Stimulated activated naive CD4-positive, alpha-beta T cell treated with Interleukin-2 at 50 U/mL for 16 hours (primary cell): ENCODE data around the gene MEPCE.
"Not testable (repeated sequence)": the region's sequence is repeated elsewhere in the genome, so short reads cannot be mapped to it uniquely, and the experiment has no call there.

Experiments
- DNase-seq: peaks from one replicate; lab custom pipeline; 2025; lab: John Stamatoyannopoulos, UW

The MEPCE gene

DNA sequence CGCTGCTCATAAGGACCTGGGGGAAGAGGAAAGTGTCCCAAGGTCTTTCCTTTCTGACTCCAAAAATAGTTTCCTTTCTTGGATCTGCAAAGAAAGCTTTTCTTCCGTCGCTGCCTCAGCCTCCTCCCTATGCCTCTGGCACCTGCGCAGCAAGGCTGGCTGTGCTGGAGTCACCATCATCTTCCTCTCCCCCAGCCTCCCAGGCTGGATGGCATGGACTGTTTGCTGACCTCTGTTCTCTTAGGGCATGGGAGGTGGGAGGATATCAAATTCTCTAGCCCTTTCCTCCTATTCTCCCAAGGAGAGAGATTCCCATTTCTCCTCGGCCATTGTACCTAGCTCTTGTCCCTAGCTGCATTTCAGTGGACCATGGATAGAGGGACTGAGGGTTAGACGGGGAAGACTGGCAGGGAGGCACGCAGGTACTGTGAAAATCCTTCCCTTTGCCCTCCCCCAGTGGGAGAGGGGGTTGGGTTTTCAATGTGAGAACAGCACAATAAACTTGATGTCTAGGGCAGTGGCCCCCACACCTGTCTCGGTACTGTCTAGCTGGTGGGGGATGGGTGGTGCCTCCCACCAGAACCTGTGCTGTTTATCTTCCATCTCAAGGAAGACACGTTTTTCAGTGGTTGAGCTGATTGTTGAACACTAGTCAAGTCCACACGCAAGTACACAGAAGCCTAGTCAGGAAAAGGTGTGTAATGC lies 4.1 kb downstream of the MEPCE start:
- no peak for DNase-seq

DNA sequence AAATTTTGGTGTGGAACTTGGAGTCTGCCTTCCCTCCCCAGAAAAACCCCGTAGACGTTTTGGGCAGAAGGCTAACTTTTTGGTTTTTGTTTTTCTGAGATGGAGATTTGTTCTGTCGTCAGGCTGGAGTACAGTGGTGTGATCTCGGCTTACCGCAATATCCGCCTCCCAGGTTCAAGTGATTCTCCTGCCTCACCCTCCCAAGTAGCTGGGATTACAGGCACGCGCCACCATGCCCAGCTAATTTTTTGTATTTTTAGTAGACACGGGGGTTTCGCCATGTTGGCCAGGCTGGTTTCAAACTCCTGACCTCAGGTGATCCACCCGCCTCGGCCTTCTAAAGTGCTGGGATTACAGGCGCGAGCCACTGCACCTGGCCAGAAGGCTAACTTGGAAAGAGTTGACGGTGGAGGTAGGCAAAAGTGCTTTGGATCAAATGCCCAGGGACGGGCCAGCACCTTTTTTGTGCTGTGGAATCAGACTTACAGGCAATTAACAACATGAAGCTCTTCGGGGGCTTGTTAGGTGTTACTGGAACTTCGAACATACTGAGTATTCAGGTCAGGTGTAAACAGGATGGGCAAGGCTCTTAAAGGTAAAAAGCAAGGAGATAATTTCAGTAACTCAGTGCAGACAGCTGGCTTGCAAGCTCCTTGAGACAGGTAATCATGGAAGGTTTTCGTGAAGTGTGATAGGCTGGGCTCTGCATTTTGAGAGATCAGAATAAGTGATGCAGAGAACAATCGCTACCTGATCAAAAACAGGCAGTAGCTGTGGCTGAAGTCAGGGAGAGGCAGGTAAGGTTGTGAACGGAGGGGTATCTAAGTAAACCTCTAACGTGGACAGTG lies 4.9 kb downstream of the MEPCE start:
- DNase-seq = no peak

DNA sequence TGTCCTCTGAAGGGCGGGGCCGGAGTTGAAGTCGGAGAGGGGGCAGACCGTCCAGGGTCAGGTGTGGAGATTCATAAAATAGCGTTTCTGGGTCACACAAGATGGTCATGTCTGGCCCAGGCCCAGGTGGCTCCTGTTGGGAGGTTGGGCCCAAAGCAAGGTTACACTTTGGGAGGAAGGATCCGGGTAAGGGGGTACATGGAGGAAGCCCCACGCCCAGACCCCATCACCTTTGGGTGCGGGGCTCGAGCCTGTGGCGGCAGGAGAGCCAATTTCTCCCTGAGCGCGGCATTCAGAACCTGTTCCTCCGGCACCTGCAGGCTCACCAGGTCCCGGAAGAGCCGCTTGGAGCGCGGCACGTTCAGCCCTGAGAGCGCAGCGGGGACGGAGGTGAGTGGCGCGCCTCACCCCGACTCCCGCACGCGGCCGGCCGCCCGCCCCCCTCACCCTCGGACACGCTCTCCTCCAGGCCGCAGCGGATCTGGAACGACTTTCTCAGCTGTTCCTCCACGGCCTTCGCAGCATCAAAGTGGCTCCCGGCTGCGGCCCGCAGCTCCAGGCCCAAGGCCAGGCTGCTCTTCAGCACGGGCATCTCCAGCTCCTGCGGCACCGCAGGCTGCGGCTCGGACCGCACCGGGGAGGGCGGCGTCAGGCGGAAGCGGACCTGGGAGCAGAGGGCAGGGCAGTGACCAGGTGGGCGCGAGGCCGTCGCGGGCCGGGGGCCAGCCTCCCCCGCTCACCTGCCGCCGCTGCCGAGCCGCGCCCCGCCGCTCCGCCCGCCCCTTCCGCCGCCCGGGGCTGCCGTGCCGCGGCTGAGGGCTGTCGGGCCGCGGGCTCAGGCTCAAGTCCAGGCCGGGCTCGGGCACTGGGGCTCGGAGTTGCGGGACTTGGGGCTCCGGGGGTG lies 6.0 kb downstream of the MEPCE start:
- peak; percentile 47 for DNase-seq

DNA sequence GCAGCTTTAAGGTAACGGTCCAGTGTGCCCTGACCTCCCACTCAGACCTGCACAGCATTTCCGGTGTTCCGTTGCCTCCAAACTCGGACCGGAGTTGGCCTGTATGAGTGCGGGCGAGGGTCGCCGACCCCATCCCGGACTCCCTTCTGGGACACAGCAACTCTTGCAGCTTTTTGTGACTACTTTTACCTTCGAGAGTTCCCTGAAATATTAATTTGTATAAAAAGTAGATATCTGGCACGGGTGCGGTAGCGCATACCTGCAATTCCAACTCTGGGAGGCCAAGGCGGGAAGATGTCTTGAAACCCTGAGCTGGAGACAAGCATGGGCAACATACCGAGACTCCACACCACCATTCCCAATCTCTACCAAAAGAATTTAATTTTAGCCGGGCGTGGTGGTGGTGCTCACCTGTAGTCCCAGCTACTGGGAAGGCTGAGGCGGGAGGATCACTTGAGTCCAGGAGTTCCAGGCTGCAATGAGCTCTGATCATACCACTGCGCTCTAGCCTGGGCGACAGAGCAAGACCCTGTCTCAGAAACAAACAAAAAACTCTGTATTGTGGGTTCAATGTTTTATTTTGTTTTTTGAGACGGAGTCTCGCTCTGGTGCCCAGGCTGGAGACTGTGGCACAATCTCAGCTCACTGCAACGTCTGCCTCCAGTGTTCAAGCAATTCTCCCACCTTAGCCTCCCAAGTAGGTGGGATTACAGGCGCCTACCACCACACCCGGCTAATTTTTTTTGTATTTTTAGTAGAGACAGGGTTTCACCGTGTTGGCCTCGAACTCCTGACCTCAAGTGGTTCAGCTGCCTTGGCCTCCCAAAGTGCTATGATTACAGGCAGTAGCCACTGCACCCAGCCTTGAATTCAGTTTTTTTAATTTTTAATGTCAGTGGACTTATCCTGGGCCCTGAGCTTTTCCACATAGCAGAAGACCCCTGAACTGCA lies 7.8 kb downstream of the MEPCE start:
- no peak for DNase-seq

DNA sequence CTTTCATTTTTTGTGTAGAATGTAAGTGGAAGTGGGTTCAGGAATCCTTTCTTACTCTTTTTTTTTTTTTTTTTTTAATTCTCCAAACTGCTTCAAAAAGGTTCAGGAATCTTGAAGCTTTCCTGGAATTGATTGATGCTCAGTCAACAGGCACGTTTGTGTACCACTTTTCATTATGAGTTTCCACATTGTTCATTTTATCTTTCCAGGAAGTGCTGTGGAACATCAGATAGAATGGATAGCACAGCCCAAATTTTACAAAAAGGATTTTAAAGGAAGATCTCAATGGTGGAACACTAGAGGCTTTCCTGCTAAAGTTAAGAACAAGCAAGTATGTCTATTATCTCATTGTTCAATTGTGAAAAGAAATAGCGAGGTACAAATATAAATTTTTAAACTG lies 8.5 kb downstream of the MEPCE start:
- no peak for DNase-seq

DNA sequence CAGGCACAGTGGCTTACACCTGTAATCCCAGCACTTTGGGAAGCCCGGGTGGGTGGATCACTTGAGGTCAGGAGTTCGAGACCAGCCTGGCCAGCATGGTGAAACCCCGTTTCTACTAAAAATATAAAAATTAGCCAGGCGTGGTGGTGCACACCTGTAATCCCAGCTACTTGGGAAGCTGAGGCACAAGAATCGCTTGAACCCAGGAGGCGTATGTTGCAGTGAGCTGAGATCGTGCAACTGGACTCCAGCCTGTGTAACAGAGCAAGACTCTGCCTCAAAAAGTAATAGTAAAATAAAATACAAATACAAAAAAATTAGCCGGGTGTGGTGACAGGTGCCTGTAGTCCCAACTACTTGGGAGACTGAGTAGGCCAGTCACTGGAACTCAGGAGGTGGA lies 9.1 kb downstream of the MEPCE start:
- not testable (repeated sequence) for DNase-seq

DNA sequence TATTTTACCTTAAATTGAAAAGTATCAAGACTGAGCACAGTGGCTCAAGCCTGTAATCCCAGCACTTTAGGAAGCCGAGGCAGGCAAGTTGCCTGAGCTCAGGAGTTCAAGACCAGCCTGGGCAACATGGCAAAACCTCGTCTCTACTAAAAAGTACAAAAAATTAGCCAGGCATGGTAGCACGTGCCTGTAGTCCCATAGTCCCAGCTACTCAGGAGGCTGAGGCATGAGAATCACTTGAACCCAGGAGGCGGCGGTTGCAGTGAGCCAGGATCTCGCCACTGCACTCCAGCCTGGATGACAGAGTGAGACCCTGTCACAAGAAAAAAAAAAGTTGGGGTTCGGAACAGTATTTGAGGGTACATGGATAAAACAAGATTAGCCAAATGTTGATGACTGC lies 9.6 kb downstream of the MEPCE start:
- DNase-seq = not testable (repeated sequence)

DNA sequence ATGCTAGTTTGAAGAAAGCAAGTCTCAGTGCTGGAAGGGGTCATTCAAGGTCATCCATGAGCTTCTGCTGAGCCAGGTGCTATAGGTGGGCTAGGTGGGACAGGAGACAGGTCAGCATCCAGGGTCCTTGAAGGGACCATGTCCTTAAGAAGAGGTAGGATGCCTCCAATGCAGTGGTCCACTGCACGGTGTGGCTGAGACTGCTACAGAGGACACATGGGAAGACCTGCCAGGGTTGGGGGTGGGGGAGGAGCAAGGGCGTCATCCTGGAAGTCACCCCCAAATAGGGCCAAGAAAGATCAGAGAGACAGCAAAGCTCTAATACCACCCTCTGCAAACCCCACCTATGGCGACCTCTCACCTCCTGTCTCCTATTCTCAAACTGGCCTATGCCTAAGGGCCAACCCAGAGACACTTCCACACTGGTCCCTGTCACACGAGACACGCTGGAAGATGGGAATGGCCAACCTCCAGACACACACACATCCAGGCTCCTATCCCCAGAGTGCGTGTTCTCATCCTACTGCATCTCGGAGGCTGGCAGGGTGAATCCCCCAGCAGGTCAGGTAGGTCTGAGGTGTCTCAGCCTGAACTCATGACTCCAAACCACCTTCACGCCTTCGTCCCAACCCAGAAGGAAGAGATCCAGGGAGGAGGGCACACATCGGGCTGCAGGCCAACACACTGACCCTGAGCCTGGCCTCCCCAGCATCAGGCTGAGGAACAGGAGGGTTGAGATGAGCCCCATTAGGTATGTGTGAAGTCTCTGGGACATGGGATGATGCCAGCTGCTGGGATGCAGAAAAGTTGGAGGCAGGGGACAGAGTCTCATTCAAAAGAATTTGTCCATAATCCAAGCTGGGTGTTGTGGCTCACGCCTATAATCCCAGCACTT lies 12.3 kb downstream of the MEPCE start:
- DNase-seq = no peak

DNA sequence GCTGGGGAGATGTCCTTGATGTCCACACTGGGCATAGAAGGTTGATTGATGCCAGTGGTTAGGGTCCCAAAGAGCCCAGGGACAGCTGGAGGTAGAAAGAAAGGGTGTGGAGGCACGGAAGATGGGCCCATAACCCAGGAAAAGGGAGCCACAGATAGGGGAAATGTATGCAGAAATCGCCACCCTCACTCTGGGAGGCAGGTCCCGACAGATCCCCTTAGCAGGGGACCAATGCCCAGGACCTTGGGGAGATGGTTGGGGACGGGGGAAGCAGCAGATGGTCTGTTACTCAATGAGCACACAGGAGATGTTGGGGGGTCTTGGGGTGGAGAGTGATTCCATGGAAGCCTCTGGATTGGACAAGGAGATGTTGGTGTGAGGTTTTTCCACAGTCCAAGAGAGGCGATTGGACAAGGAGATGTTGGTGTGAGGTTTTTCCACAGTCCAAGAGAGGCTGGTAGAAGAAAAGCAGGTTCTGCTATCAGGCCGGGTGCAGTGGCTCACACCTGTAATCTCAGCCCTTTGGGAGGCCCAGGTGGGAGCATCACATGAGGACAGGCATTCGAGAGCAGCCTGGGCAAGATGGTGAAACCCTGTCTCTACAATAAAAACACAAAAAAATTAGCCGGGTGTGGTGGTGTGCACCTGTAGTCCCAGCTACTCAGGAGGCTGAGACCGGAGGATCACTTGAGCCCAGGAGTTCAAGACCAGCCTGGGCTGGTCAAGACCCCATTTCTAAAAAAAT lies 13.6 kb downstream of the MEPCE start:
- no peak for DNase-seq

DNA sequence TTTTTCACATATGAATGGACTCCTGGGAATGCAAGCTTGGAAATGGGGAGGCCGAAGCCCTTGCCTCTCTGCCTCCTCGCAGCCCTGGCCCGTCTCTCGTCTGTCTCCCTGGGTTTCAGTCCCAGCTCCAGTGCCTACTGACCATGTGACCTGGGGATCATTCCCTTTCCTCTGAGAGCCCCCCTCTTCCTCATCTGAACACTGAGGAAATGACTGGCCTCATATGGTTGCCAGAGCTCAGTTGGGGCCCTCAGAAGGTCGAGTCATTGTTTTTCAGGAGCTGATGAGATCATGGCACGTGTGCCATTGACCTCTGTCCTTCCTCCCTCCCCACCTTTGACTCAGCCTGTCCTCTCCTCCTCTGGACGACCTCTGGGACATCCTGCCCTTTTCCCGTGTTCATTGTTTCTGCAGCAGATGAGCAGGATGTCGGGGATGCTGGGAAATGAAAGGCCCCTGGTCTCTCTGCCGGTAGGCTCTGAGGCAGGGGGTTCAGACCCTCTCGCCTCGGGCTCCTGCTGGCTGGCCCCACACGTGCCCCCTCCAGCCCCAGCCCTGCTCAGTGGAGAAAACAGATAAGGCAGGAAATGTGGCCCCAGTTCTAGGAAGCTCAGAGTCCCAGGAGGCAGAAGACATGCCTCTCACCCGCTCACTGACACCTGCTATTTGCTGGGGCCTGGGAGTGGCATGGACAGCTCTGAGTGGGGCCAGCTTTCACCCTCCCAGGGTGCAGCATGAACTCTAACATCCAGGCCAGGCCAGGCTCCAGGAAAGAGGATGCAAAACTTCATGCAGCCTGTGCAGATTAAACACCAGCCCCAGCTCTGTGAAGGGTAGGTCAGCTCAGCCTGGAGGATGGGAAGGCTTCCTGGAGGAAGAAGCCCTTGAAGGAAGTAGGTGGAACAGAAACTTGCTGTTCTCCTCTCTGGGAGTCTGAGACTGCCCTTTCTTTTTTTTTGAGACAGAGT lies 15.0 kb downstream of the MEPCE start:
- no peak for DNase-seq

DNA sequence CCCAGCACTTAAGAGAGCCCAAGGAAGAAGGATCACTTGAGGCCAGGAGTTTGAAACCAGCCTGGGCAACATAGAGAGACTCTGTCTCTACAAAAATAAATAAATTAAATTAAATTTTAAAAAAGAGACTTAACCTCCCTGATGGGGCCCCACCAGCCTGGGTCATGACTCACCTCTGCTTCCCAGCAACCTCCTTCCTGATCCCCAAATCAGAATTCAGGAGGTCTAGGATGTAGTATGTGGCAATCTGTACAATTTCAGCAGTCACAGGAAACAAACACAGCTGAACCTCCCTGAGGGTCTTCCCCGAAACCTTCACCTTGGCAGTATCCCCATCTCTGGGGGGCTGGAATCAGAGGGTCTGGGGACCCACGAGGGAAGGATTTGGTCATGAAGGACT lies 16.4 kb downstream of the MEPCE start:
- no peak for DNase-seq

DNA sequence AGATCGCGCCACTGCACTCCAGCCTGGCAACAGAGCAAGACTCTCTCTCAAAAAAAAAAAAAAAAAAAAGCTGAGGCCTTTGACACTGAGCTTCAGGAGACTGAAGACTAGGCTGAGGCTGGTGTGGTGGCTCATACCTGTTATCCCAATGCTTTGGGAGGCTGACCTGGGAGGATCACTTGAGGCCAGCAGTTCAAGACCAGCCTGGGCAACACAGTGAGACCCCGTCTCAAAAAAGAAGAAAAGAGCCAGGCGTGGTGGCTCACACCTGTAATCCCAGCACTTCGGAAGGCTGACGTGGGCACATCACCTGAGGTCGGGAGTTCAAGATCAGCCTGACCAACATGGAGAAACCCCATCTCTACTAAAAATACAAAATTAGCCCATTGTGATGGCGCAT lies 17.7 kb downstream of the MEPCE start:
- not testable (repeated sequence) for DNase-seq

DNA sequence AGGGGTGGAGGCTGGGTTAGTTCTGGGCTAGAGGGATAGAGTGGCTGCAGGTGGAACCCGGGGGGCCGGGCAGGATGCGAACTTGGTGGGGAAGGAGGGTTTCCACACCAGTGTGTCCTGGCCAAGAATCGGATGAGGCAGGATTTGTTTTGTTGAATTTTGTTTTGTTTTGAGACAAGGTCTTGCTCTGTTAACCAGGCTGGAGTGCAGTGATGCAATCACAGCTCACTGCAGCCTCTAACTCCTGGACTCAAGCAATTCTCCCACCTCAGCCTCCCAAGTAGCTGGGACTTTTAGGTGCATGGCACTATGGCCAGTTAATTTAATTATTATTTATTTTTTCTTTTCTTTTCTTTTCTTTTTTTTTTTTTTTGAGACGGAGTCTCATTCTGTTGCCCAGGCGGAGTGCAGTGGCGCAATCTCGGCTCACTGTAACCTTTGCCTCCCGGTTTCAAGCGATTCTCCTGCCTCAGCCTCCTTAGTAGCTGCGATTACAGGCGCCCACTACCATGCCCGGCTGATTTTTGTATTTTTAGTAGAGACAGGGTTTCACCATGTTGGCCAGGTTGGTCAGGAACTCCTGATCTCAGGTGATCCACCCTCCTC lies 19.7 kb downstream of the MEPCE start:
- DNase-seq = no peak

DNA sequence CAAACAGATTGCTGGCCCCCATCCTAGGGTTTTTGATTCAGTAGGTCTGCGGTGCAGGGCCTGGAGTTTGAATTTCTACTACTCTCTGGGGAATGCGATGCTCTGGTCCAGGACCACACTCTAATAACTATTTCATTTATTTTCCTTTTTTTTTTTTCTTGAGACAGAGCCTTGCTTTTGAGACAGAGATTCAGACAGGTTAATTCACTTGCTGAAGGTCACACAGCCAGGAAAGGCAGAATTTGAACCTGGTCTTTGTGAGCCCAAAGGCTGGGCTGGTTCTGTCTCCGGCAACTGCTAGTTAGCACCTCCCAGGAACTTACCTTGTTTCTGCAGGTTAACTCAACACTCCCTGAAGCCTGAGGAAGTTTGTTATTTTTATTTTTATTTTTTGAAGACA lies 22.9 kb downstream of the MEPCE start:
- no peak for DNase-seq

DNA sequence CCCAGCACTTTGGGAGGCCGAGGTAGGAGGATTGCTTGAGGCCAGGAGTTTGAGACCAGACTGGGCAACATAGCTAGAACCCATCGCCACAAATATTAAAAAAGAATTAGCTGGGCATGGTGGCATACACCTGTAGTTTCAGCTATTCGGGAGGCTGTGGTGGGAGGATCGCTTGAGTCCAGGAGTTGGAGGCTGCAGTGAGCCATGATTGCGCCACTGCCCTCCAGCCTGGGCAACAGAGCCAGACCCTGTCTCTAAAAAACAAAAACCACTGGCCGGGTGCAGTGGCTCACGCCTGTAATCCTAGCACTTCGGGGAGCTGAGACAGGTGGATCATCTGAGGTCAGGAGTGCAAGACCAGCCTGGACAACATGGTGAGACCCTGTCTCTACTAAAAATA lies 24.2 kb downstream of the MEPCE start:
- not testable (repeated sequence) for DNase-seq

DNA sequence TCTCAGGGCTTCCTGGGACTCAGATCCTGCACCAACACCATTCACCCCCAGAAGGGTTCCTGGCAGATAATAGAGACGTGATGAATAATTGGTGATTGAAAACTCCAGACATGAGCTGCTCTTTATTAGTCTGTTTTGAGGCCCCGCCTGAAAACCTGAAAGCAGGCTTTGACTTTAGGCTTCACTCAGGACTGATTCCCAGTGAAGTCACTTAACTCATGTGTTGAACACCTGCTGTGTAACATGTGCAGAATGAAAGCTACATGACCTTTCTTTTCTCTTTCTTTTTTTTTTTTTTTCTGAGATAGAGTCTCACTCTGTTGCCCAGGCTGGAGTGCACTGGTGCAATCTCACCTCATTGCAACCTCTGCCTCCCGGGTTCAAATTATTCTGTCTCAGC lies 25.6 kb downstream of the MEPCE start:
- no peak for DNase-seq

DNA sequence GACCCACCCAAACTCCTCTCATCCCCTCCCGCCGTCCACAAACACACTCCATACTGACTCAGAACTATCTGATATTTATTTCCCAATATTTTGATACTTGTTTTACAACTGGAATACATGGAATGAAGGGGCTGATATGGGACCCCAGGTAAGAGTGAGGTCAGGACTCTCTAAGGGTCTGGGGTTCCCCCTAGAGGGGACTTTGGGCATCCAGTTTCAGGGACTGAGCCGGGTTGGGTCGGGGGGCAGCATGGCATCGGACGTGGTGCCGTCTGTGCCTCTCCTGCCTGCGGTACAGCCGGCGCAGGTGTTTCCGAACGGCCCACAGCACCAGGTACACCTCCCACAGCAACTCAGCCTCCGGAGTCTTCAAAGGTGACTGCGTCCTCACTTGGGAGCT lies 26.9 kb downstream of the MEPCE start:
- DNase-seq = no peak

DNA sequence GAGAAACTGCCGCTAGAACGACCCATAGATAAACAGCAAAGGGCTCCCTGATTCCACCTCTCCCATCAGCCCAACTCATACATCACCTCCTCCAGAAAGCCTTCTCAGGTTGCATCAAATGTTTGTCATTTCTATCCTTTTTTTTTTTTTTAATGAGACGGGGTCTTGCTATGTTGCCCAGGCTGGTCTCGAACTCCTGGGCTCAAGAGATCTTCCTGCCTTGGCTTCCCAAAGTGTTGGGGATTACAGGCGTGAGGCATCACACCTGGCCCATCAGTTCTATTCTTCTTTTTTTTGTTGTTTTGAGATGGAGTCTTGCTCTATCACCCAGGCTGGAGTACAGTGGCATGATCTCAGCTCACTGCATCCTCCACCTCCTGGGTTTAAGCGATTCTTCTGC lies 27.4 kb downstream of the MEPCE start:
- DNase-seq = no peak
